ENCODE data around the gene TCP11L2. TPM values are rescaled to one million over a fixed set of nuclear protein-coding genes. Genes with fewer than 3 reads are reported as not detected.

Gene TCP11L2
- polyA plus RNA-seq, 1 donor from 2014 or later: 16.6 TPM

- H3K27me3 ChIP-seq (ENCODE audit: insufficient read depth, low read depth, low read length): no peaks in the 10 kb centered on the region
- no peak for TF ChIP-seq SMC3 (conservative IDR thresholded peaks at IDR 0.05; ENCODE audit: poor library complexity)
- no peak for TF ChIP-seq EZH2 (IDR thresholded peaks at IDR 0.05; ENCODE audit: borderline replicate concordance, insufficient read depth, low read length, poor library complexity, severe bottlenecking)
- no peak for TF ChIP-seq MXI1 (conservative IDR thresholded peaks at IDR 0.05; ENCODE audit: poor library complexity, severe bottlenecking)
- no peak for TF ChIP-seq CTCF (IDR thresholded peaks at IDR 0.05; ENCODE audit: poor library complexity, severe bottlenecking)
- no peak for TF ChIP-seq EP300 (conservative IDR thresholded peaks at IDR 0.05; ENCODE audit: poor library complexity, severe bottlenecking)
- no peak for TF ChIP-seq RAD21 (conservative IDR thresholded peaks at IDR 0.05)
- TF ChIP-seq TAF1 (IDR thresholded peaks at IDR 0.05; ENCODE audit: low read depth): no peak
- no peak for TF ChIP-seq POLR2AphosphoS5 (IDR thresholded peaks at IDR 0.05)
- TF ChIP-seq, protein P1, sequence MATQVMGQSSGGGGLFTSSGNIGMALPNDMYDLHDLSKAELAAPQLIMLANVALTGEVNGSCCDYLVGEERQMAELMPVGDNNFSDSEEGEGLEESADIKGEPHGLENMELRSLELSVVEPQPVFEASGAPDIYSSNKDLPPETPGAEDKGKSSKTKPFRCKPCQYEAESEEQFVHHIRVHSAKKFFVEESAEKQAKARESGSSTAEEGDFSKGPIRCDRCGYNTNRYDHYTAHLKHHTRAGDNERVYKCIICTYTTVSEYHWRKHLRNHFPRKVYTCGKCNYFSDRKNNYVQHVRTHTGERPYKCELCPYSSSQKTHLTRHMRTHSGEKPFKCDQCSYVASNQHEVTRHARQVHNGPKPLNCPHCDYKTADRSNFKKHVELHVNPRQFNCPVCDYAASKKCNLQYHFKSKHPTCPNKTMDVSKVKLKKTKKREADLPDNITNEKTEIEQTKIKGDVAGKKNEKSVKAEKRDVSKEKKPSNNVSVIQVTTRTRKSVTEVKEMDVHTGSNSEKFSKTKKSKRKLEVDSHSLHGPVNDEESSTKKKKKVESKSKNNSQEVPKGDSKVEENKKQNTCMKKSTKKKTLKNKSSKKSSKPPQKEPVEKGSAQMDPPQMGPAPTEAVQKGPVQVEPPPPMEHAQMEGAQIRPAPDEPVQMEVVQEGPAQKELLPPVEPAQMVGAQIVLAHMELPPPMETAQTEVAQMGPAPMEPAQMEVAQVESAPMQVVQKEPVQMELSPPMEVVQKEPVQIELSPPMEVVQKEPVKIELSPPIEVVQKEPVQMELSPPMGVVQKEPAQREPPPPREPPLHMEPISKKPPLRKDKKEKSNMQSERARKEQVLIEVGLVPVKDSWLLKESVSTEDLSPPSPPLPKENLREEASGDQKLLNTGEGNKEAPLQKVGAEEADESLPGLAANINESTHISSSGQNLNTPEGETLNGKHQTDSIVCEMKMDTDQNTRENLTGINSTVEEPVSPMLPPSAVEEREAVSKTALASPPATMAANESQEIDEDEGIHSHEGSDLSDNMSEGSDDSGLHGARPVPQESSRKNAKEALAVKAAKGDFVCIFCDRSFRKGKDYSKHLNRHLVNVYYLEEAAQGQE (IDR thresholded peaks at IDR 0.05; ENCODE audit: borderline replicate concordance): no peak
- H3K9me3 ChIP-seq (ENCODE audit: low read length): peaks cover 6% of the 10 kb centered on the region
- no peaks in the 10 kb centered on the region for H3K9me2 ChIP-seq (ENCODE audit: insufficient read depth, low read length)
- H3K4me2 ChIP-seq (ENCODE audit: low read length): no peak overlapping the region
- no peak overlapping the region for H2AFZ ChIP-seq (ENCODE audit: low read depth, low read length)
- H3F3A ChIP-seq (ENCODE audit: insufficient read depth, low read length, poor library complexity, severe bottlenecking): no peaks in the 10 kb centered on the region
- H3K4me3 ChIP-seq (ENCODE audit: low read length): no peak overlapping the region
- no peak overlapping the region for H3K27ac ChIP-seq (ENCODE audit: low read length)
- no peak overlapping the region for H3K9ac ChIP-seq (ENCODE audit: low read length)
- H3K36me3 ChIP-seq (ENCODE audit: insufficient read depth, low read length): peaks cover 3% of the 10 kb centered on the region
- no peaks in the 10 kb centered on the region for H3K79me2 ChIP-seq (replicated peaks; ENCODE audit: insufficient read depth, low read length)
- H4K20me1 ChIP-seq (ENCODE audit: insufficient read depth): no peaks in the 10 kb centered on the region
Measured at GRCh38 chr12:106333010-106333409, 30.5 kb downstream of the TCP11L2 start.

DNA sequence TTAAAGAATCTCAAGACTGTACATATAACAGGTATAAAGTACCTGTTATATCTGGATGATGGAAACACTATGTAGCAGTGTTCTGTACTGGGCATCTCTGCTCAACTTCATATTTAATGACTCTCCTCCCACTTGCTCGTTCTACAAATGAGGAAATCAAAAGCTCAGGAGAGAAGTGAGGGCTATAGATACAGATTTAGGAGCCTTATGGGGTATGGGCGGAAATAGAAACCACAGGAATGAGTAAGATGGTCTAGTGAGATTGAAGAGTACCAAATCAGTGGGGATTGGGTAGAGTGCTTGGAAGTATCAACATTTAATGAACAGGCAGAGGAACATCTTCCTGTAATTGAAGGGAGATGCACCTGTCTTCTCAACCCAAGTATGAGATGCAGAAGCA, 31.2 kb downstream of the TCP11L2 start:
- Histone ChIP-seq H3K9me2 (ENCODE audit: insufficient read depth, low read length) (no peaks in the 10 kb centered on the region), H3F3A (ENCODE audit: insufficient read depth, low read length, poor library complexity, severe bottlenecking) (no peaks in the 10 kb centered on the region), H3K27ac (ENCODE audit: low read length) (no peak overlapping the region), H3K9ac (ENCODE audit: low read length) (no peak overlapping the region), H4K20me1 (ENCODE audit: insufficient read depth) (no peaks in the 10 kb centered on the region), H3K9me3 (ENCODE audit: low read length) (peaks cover 6% of the 10 kb centered on the region), H3K4me3 (ENCODE audit: low read length) (no peak overlapping the region), H3K36me3 (ENCODE audit: insufficient read depth, low read length) (peaks cover 3% of the 10 kb centered on the region), H2AFZ (ENCODE audit: low read depth, low read length) (no peak overlapping the region), H3K27me3 (ENCODE audit: insufficient read depth, low read depth, low read length) (no peaks in the 10 kb centered on the region), H3K4me2 (ENCODE audit: low read length) (no peak overlapping the region), H3K79me2 (replicated peaks; ENCODE audit: insufficient read depth, low read length) (no peaks in the 10 kb centered on the region)
- TF ChIP-seq, protein P1 (IDR thresholded peaks at IDR 0.05; ENCODE audit: borderline replicate concordance): no peak
- TF ChIP-seq TAF1 (IDR thresholded peaks at IDR 0.05; ENCODE audit: low read depth) (no peak), POLR2AphosphoS5 (IDR thresholded peaks at IDR 0.05) (no peak), CTCF (IDR thresholded peaks at IDR 0.05; ENCODE audit: poor library complexity, severe bottlenecking) (no peak), MXI1 (conservative IDR thresholded peaks at IDR 0.05; ENCODE audit: poor library complexity, severe bottlenecking) (no peak), RAD21 (conservative IDR thresholded peaks at IDR 0.05) (no peak), EZH2 (IDR thresholded peaks at IDR 0.05; ENCODE audit: borderline replicate concordance, insufficient read depth, low read length, poor library complexity, severe bottlenecking) (no peak), SMC3 (conservative IDR thresholded peaks at IDR 0.05; ENCODE audit: poor library complexity) (no peak), EP300 (conservative IDR thresholded peaks at IDR 0.05; ENCODE audit: poor library complexity, severe bottlenecking) (no peak)

All from neural cell (in vitro differentiated cells).